CD4-positive, alpha-beta T cell treated with Interleukin-6 at 100 ng/mL for 8 hours (primary cell): ENCODE results near the gene SEPHS1.
A peak's percentile ranks its signal among the peaks of the same experiment; 100 is the strongest.
"Not testable (repeated sequence)": the region's sequence is repeated elsewhere in the genome, so short reads cannot be mapped to it uniquely, and the experiment has no call there.

Experiments
- DNase-seq: peaks from one replicate; pipeline ENCODE4 v3.0.0-alpha.2; 2020; ENCODE audit warnings: mixed read lengths, low spot score

Gene SEPHS1

GRCh38 chr10:13360587-13360986 is 12.5 kb upstream of the SEPHS1 start:
- DNase-seq: no peak

GRCh38 chr10:13356392-13356791 is 8.3 kb upstream of the SEPHS1 start:
- DNase-seq: no peak

- no peak for DNase-seq
These were observed 6.7 kb upstream of the SEPHS1 start for GRCh38 chr10:13354783-13355182.

- DNase-seq: no peak
These were observed 4.4 kb upstream of the SEPHS1 start for GRCh38 chr10:13352519-13352918.

- peak; percentile 65 for DNase-seq
These were observed 3.3 kb upstream of the SEPHS1 start for GRCh38 chr10:13351340-13351915.

GRCh38 chr10:13349463-13350274 is 1.6 kb upstream of the SEPHS1 start:
- peak; percentile 18 for DNase-seq

- peak; percentile 67 for DNase-seq
These were observed 465 bp downstream of the SEPHS1 start for GRCh38 chr10:13347500-13348156.

- DNase-seq: peak; percentile 16
These were observed 1.0 kb downstream of the SEPHS1 start for GRCh38 chr10:13347043-13347499.

- no peak for DNase-seq
These were observed 1.6 kb downstream of the SEPHS1 start for GRCh38 chr10:13346283-13347042.

- DNase-seq: peak; percentile 10
These were observed 7.3 kb downstream of the SEPHS1 start for GRCh38 chr10:13340626-13341376.

GRCh38 chr10:13340068-13340467 is 8.0 kb downstream of the SEPHS1 start:
- no peak for DNase-seq

- DNase-seq: no peak
These were observed 9.5 kb downstream of the SEPHS1 start for GRCh38 chr10:13338390-13339110.

- DNase-seq: no peak
These were observed 10.3 kb downstream of the SEPHS1 start for GRCh38 chr10:13337827-13338196.

- DNase-seq: no peak
These were observed 10.8 kb downstream of the SEPHS1 start for GRCh38 chr10:13337128-13337826.

GRCh38 chr10:13335881-13336280 is 12.2 kb downstream of the SEPHS1 start:
- no peak for DNase-seq

- no peak for DNase-seq
These were observed 13.5 kb downstream of the SEPHS1 start for GRCh38 chr10:13334556-13334955.

- DNase-seq: no peak
These were observed 16.4 kb downstream of the SEPHS1 start for GRCh38 chr10:13331646-13332045.

- not testable (repeated sequence) for DNase-seq
These were observed 17.1 kb downstream of the SEPHS1 start for GRCh38 chr10:13330980-13331379.

- DNase-seq: no peak
These were observed 18.5 kb downstream of the SEPHS1 start for GRCh38 chr10:13329565-13329964.

GRCh38 chr10:13328613-13329012 is 19.5 kb downstream of the SEPHS1 start:
- no peak for DNase-seq
